Measurements from ENCODE around the gene PEAR1. TPM values are rescaled to one million over a fixed set of nuclear protein-coding genes. Genes with fewer than 3 reads are reported as not detected.

PEAR1 gene
- polyA plus RNA-seq, 1 of the 3 experiments (the other 2 are of a cell fraction): 1.2 TPM

DNA sequence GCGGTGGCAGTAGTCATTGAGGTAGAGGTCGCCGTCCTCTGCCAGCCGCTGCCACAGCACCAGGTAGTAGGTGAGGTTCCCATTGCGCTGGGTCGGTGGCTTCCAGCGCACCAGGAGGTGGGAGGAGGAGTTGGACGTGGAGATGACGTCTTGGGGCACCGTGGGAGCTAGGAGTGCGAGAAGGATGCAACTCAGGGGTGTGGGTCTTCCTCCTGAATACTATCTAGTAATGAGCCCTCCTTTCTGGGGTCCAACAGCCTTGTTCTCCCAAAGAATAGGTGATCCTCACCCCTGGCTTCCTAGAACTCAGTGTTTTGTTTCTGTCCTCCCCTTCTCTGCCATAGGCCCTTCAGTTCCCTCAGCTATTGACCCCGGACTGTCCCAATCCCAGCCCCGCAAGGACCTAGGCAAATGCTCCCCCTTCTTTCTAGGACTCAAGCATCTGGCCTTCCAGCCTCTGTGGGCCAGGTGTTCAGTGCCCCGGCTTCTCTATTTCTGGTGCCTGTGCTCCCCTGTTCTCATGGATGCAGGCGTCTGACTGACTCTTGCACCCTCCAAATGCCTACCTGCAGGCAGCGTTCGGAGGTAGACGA lies 47.5 kb upstream of the PEAR1 start (continued):
- TF ChIP-seq RAD21 (IDR thresholded peaks at IDR 0.05; ENCODE audit: low read length) (no peak), FOXJ3 (CRISPR knock-in tag; IDR thresholded peaks at IDR 0.05) (no peak), TCF12 (IDR thresholded peaks at IDR 0.05) (no peak)

DNA sequence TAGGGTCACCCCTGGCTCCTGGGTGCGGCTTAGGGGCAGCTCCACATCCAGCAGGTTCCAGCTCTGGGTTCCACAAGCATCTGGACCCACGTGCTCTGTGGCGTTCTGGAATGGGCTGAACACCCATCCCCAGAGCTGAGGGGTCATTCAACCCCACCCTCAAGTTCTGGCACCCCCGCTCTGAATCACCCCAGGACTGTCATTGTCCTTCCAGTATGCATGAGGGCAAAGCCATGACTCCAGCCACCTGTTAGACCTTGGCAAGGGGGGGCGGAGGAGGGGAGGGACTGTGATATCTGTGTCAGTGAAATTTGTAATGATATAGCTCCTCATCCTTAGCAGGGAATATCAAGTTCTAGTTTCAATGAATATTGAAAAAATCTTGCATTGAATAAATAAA lies 46.9 kb upstream of the PEAR1 start:
- no peaks in the 10 kb centered on the region for H3K79me2 ChIP-seq (ENCODE audit: insufficient read depth)
- ChIA-PET POLR2A (no interaction called here), CTCF (interaction anchor here (1.7 to 18.0 kb wide), 5 partner anchors 11 to 81 kb away, joined by 7 to 566 read pairs (median 16); partner anchors contain the start of gene NTRK1)
- H3K4me2 ChIP-seq: no peak overlapping the region
- TF ChIP-seq RCOR1 (IDR thresholded peaks at IDR 0.05; ENCODE audit: low read length): no peak
- TF ChIP-seq NRF1 (IDR thresholded peaks at IDR 0.05; ENCODE audit: low read depth, low read length): no peak
- TF ChIP-seq TCF12 (IDR thresholded peaks at IDR 0.05): no peak
- TF ChIP-seq TAF1 (IDR thresholded peaks at IDR 0.05; ENCODE audit: borderline replicate concordance, low read depth, low read length): no peak
- TF ChIP-seq, protein P1, sequence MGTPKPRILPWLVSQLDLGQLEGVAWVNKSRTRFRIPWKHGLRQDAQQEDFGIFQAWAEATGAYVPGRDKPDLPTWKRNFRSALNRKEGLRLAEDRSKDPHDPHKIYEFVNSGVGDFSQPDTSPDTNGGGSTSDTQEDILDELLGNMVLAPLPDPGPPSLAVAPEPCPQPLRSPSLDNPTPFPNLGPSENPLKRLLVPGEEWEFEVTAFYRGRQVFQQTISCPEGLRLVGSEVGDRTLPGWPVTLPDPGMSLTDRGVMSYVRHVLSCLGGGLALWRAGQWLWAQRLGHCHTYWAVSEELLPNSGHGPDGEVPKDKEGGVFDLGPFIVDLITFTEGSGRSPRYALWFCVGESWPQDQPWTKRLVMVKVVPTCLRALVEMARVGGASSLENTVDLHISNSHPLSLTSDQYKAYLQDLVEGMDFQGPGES (IDR thresholded peaks at IDR 0.05; ENCODE audit: low read depth, low read length): no peak
- no peak for TF ChIP-seq RAD21 (IDR thresholded peaks at IDR 0.05; ENCODE audit: low read length)
- TF ChIP-seq, protein P2, sequence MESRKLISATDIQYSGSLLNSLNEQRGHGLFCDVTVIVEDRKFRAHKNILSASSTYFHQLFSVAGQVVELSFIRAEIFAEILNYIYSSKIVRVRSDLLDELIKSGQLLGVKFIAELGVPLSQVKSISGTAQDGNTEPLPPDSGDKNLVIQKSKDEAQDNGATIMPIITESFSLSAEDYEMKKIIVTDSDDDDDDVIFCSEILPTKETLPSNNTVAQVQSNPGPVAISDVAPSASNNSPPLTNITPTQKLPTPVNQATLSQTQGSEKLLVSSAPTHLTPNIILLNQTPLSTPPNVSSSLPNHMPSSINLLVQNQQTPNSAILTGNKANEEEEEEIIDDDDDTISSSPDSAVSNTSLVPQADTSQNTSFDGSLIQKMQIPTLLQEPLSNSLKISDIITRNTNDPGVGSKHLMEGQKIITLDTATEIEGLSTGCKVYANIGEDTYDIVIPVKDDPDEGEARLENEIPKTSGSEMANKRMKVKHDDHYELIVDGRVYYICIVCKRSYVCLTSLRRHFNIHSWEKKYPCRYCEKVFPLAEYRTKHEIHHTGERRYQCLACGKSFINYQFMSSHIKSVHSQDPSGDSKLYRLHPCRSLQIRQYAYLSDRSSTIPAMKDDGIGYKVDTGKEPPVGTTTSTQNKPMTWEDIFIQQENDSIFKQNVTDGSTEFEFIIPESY (IDR thresholded peaks at IDR 0.05; ENCODE audit: borderline replicate concordance, low read depth): no peak
- TF ChIP-seq EZH2phosphoT487 (IDR thresholded peaks at IDR 0.05; ENCODE audit: borderline replicate concordance, low read depth): no peak
- H3K9ac ChIP-seq: no peak overlapping the region
- H3F3A ChIP-seq (replicated peaks; ENCODE audit: insufficient read depth): no peaks in the 10 kb centered on the region
- H4K20me1 ChIP-seq (ENCODE audit: insufficient read depth): no peaks in the 10 kb centered on the region
- WGBS (ENCODE audit: low lambda C conversion rate): 58% methylated on average over 3 of the region's 5 CpGs
- H3K4me3 ChIP-seq (ENCODE audit: low read depth in 2 of 2, low read length in 1 of 2): no peak overlapping the region
- no peaks in the 10 kb centered on the region for H3K27me3 ChIP-seq (ENCODE audit: insufficient read depth)
- no peak overlapping the region for H2AFZ ChIP-seq (ENCODE audit: low read depth)
- DNase-seq: no peak
- H3K9me3 ChIP-seq: no peaks in the 10 kb centered on the region
- no peak overlapping the region for H3K27ac ChIP-seq (ENCODE audit: low read depth in 2 of 2, low read length in 1 of 2)
- peaks cover 0 to 7% of the 10 kb centered on the region in 2 experiments; a peak in 1 of 4 replicates for H3K4me1 ChIP-seq (ENCODE audit: control insufficient read depth in 1 of 2, insufficient read depth in 2 of 2, low read depth in 1 of 2, low read length in 1 of 2)
- no peaks in the 10 kb centered on the region for H3K9me2 ChIP-seq
- no peaks in the 10 kb centered on the region for H3K36me3 ChIP-seq (replicated peaks in 1 of 2; ENCODE audit: control insufficient read depth in 1 of 2, insufficient read depth in 2 of 2, low read length in 1 of 2)
